GM23338 (cell line): ENCODE results near the gene MICAL3. TPM values are rescaled to one million over a fixed set of nuclear protein-coding genes. Genes with fewer than 3 reads are reported as not detected.

ENCODE experiments used
- ATAC-seq: fragments of 200-7000 bp; cut with Tn5 transposase; 3 replicates; pipeline ENCODE4 v1.9.1; 2020
- DNase-seq: peaks from one replicate; pipeline ENCODE4 v3.0.0-alpha.2; 2015; ENCODE audit warnings: low spot score
- H2AFZ ChIP-seq: fragments of 200-600 bp; sonication (generic); 2 replicates; pipeline ENCODE4 v1.8.0; 2016; ENCODE audit warnings: antibody characterized with exemption, mild to moderate bottlenecking, moderate library complexity
- H3F3A ChIP-seq: fragments of 200-600 bp; sonication (generic); replicated peaks from 2 replicates; pipeline ENCODE4 v1.8.0; 2017; ENCODE audit warnings: antibody characterized with exemption, mixed run types, low read depth
- H3K27ac ChIP-seq: fragments of 200-600 bp; sonication (generic); 2 replicates; pipeline ENCODE4 v1.6.1; 2016; ENCODE audit warnings: low read depth
- H3K27me3 ChIP-seq: fragments of 200-600 bp; sonication (generic); 2 replicates; pipeline ENCODE4 v1.8.0; 2016; ENCODE audit warnings: mild to moderate bottlenecking, mixed run types, moderate library complexity; ENCODE audit not compliant: insufficient read depth
- H3K36me3 ChIP-seq: fragments of 200-600 bp; sonication (generic); 2 replicates; pipeline ENCODE4 v1.8.0; 2016; ENCODE audit warnings: mild to moderate bottlenecking; ENCODE audit not compliant: insufficient read depth
- H3K4me1 ChIP-seq: fragments of 200-600 bp; sonication (generic); 2 replicates; pipeline ENCODE4 v1.8.0; 2016; ENCODE audit warnings: mild to moderate bottlenecking, moderate library complexity; ENCODE audit not compliant: insufficient read depth
- H3K4me2 ChIP-seq: fragments of 200-600 bp; sonication (generic); 2 replicates; pipeline ENCODE4 v1.7.1; 2017; ENCODE audit warnings: mixed run types
- H3K4me3 ChIP-seq: fragments of 200-600 bp; sonication (generic); 2 replicates; pipeline ENCODE4 v1.6.1; 2016; ENCODE audit warnings: mixed run types
- H3K79me2 ChIP-seq: fragments of 200-600 bp; sonication (generic); replicated peaks from 2 replicates; pipeline ENCODE4 v1.8.0; 2017; ENCODE audit warnings: mild to moderate bottlenecking; ENCODE audit not compliant: insufficient read depth
- H3K9me2 ChIP-seq: fragments of 200-600 bp; sonication (generic); 2 replicates; pipeline ENCODE4 v1.8.0; 2017; ENCODE audit not compliant: insufficient read depth
- H4K20me1 ChIP-seq: fragments of 200-600 bp; sonication (generic); replicated peaks from 2 replicates; pipeline ENCODE4 v1.8.0; 2017; ENCODE audit warnings: mild to moderate bottlenecking; ENCODE audit not compliant: insufficient read depth
- H3K27ac Mint-ChIP-seq: 2 replicates; pipeline ENCODE4 v1.8.0; 2020; ENCODE audit warnings: inconsistent platforms, mild to moderate bottlenecking, moderate library complexity, mixed read lengths
- H3K27me3 Mint-ChIP-seq: 3 replicates; pipeline ENCODE4 v1.8.0; 2022; ENCODE audit warnings: low read depth, mild to moderate bottlenecking, moderate library complexity, mixed read lengths, inconsistent platforms; ENCODE audit not compliant: insufficient read depth, poor library complexity
- H3K36me3 Mint-ChIP-seq: 3 replicates; pipeline ENCODE4 v1.8.0; 2021; ENCODE audit warnings: low read depth, mild to moderate bottlenecking, inconsistent platforms, moderate library complexity, mixed read lengths
- H3K4me1 Mint-ChIP-seq: 3 replicates; pipeline ENCODE4 v1.8.0; 2020; ENCODE audit warnings: mild to moderate bottlenecking, inconsistent platforms, mixed read lengths
- H3K4me3 Mint-ChIP-seq: 3 replicates; pipeline ENCODE4 v1.8.0; 2021; ENCODE audit warnings: moderate library complexity, mild to moderate bottlenecking, inconsistent platforms, mixed read lengths
- H3K9me3 Mint-ChIP-seq: 3 replicates; pipeline ENCODE4 v1.8.0; 2020; ENCODE audit warnings: moderate library complexity, mild to moderate bottlenecking, inconsistent platforms, mixed read lengths
- CREB1 ChIP-seq: fragments of 250-450 bp; sonication (Bioruptor Pico); IDR thresholded peaks from 2 replicates; pipeline ENCODE4 v1.5.0; 2020; ENCODE audit warnings: low read depth, mild to moderate bottlenecking, moderate library complexity
- CTCF ChIP-seq, 2 experiments: fragments of 200-600 bp in 1 of 2; sonication (generic) in 1 of 2; conservative IDR thresholded peaks; 2 replicates each; pipeline versions ENCODE4 v1.5.1 to v1.6.1; 2016 to 2017; ENCODE audit warnings: antibody characterized with exemption in 2 of 2, low read depth in 2 of 2, mild to moderate bottlenecking in 2 of 2, moderate library complexity in 1 of 2
- JUNB ChIP-seq: IDR thresholded peaks from one replicate; pipeline ENCODE4 v1.6.1; 2016; ENCODE audit warnings: antibody characterized with exemption; ENCODE audit not compliant: unreplicated experiment
- NANOG ChIP-seq: IDR thresholded peaks from 2 replicates; pipeline ENCODE4 v1.6.1; 2016; ENCODE audit warnings: antibody characterized with exemption, borderline replicate concordance
- POLR2AphosphoS5 ChIP-seq: IDR thresholded peaks from 2 replicates; pipeline ENCODE4 v1.6.1; 2016; ENCODE audit warnings: antibody characterized with exemption, low read depth
- REST ChIP-seq: IDR thresholded peaks from one replicate; pipeline ENCODE4 v1.6.1; 2018; ENCODE audit warnings: antibody characterized with exemption; ENCODE audit not compliant: unreplicated experiment
- ZNF114 ChIP-seq: fragments of 250-450 bp; sonication (Bioruptor Pico); IDR thresholded peaks from 2 replicates; pipeline ENCODE4 v1.5.0; 2020; ENCODE audit warnings: mild to moderate bottlenecking, moderate library complexity
- ZNF331 ChIP-seq: fragments of 250-450 bp; sonication (Bioruptor Pico); IDR thresholded peaks from 2 replicates; pipeline ENCODE4 v1.5.0; 2020; ENCODE audit warnings: low read depth, mild to moderate bottlenecking, moderate library complexity
- polyA plus RNA-seq: library from polyadenylated mRNA; unstranded; fragments of >200 nt; fragmentation: Nextera tagmentation; extraction: Ambion mirVana; gene quantifications from 2 replicates; pipeline ENCODE4 v1.2.1, GENCODE V29; 2016
- total RNA-seq: library from RNA; depleted of rRNA; stranded (reverse); fragments of >200 nt; shearing (Covaris generic); gene quantifications from 2 replicates; pipeline ENCODE4 v1.2.3, GENCODE V29; 2014

Gene MICAL3
- total and polyA plus RNA-seq, 2 experiments from 2014 or later, result 10.1 to 33.9 TPM

- H3K36me3 Mint-ChIP-seq, result peaks cover 37% of the 10 kb centered on the region
These were observed 139.5 kb downstream of the MICAL3 start for GRCh38 chr22:17884893-17885292.

DNA sequence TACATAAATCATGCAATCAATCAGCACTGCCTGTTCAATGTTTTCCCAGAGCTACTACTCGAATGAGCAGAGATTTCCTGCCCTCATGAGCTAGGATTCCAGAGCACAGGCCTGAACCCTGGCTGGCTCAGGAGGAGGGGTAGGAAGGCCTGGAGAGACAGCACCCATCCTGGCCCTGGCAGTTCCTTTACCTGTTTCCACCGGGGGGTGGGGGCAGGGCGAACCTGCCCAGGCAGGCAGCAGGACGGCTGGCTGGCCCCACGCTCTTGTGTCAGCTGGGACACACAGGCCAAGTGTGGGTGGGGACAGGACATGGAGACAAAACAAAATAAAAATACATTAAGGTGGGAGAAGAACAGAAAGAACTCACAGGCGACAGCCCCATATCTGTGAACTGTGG is 140.3 kb downstream of the MICAL3 start:
- no peak for ATAC-seq
- H3K4me3 Mint-ChIP-seq, result no peak overlapping the region
- Histone ChIP-seq H3K27me3 (peaks cover 17% of the 10 kb centered on the region), H3K79me2 (no peaks in the 10 kb centered on the region), H3K9me2 (no peaks in the 10 kb centered on the region), H3F3A (0 out of 2 replicates have a peak, but pooled peaks cover 9% of the 10 kb centered on the region), H4K20me1 (peaks cover 46% of the 10 kb centered on the region), H3K4me1 (no peaks in the 10 kb centered on the region), H2AFZ (no peak overlapping the region), H3K27ac (no peak overlapping the region), H3K4me3 (no peak overlapping the region), H3K4me2 (no peak overlapping the region), H3K36me3 (no peaks in the 10 kb centered on the region; the same call in 1 of the 2 replicates)
- TF ChIP-seq CTCF (conservative IDR thresholded peaks at IDR 0.05; ENCODE audit: low read depth in 2 of 2) (no peak), CREB1 (CRISPR knock-in tag) (no peak), REST (no peak), JUNB (no peak), ZNF114 (no peak), ZNF331 (no peak), POLR2AphosphoS5 (no peak)
- peaks cover 28% of the 10 kb centered on the region for H3K27me3 Mint-ChIP-seq
- peaks cover 44% of the 10 kb centered on the region for H3K36me3 Mint-ChIP-seq
- H3K27ac Mint-ChIP-seq, result no peak overlapping the region
- H3K4me1 Mint-ChIP-seq, result no peaks in the 10 kb centered on the region; the same call in 2 of the 3 replicates
- H3K9me3 Mint-ChIP-seq, result no peaks in the 10 kb centered on the region
- no peak for DNase-seq

More at GRCh38 chr22:17884893-17885292, 139.5 kb downstream of the MICAL3 start:
- no peak overlapping the region for H3K4me2 ChIP-seq
- Mint-ChIP-seq H3K27ac (no peak overlapping the region), H3K27me3 (peaks cover 21% of the 10 kb centered on the region), H3K4me3 (no peak overlapping the region), H3K4me1 (no peaks in the 10 kb centered on the region; the same call in 2 of the 3 replicates), H3K9me3 (no peaks in the 10 kb centered on the region)
- no peaks in the 10 kb centered on the region for H3K79me2 ChIP-seq
- peaks cover 8% of the 10 kb centered on the region; the same call in 1 of the 2 replicates for H3K27me3 ChIP-seq
- 0 out of 2 replicates have a peak, but pooled peaks cover 11% of the 10 kb centered on the region for H3F3A ChIP-seq
- H3K4me1 ChIP-seq, result no peaks in the 10 kb centered on the region
- DNase-seq (no peak), ATAC-seq (no peak)
- no peaks in the 10 kb centered on the region for H3K9me2 ChIP-seq
- H3K27ac ChIP-seq, result no peak overlapping the region
- peaks cover 45% of the 10 kb centered on the region for H4K20me1 ChIP-seq
- H2AFZ ChIP-seq, result no peak overlapping the region
- H3K4me3 ChIP-seq, result no peak overlapping the region
- no peak for TF ChIP-seq NANOG
- no peaks in the 10 kb centered on the region; the same call in 1 of the 2 replicates for H3K36me3 ChIP-seq
